SK-N-SH (cell line): ENCODE results near the gene NIN. TPM values are rescaled to one million over a fixed set of nuclear protein-coding genes. Genes with fewer than 3 reads are reported as not detected.

ENCODE experiments used
- CTCF ChIA-PET: fragments of 300-600, 350-600 bp; formaldehyde crosslinking; extraction: SDS; loops from one replicate; lab custom pipeline; 2021; lab: Yijun Ruan, JAX
- POLR2A ChIA-PET: fragments of 350-600 bp; sonication (Branson Sonifier 250); formaldehyde crosslinking; extraction: SDS; loops from one replicate; lab custom pipeline; 2020; ENCODE audit warnings: antibody characterized with exemption, inconsistent platforms; lab: Yijun Ruan, JAX
- DNase-seq: peaks from one replicate; pipeline ENCODE4 v3.0.0; 2012
- H2AFZ ChIP-seq: fragments of 200-600 bp; sonication (generic); 2 replicates; pipeline ENCODE4 v1.8.1; 2016; ENCODE audit warnings: antibody characterized with exemption, mild to moderate bottlenecking, low read depth
- H3F3A ChIP-seq: fragments of 200-600 bp; sonication (generic); replicated peaks from 2 replicates; pipeline ENCODE3; 2016; ENCODE audit warnings: antibody characterized with exemption, mild to moderate bottlenecking; ENCODE audit not compliant: insufficient read depth
- H3K27ac ChIP-seq, 2 experiments: fragments of 200-500 bp in 1 of 2; fragments of 200-600 bp in 1 of 2; sonication (Bioruptor generic) in 1 of 2; sonication (generic), shearing (Covaris generic) in 1 of 2; 2 replicates each; pipeline versions ENCODE4 v1.5.1 to v1.6.1; 2014 to 2016; ENCODE audit warnings: low read depth in 2 of 2, inconsistent platforms in 1 of 2, low read length in 1 of 2, mild to moderate bottlenecking in 1 of 2, mixed read lengths in 1 of 2
- H3K27me3 ChIP-seq: fragments of 200-600 bp; sonication (generic), shearing (Covaris generic); 2 replicates; pipeline ENCODE4 v1.6.1; 2016; ENCODE audit warnings: mixed run types; ENCODE audit not compliant: insufficient read depth
- H3K36me3 ChIP-seq, 2 experiments: fragments of 200-500 bp in 1 of 2; fragments of 200-600 bp in 1 of 2; sonication (Bioruptor generic) in 1 of 2; sonication (generic) in 1 of 2; replicated peaks in 1 of 2; 2 replicates each; pipeline versions ENCODE3 to v1.5.1; 2014 to 2016; ENCODE audit warnings: low read length in 1 of 2, mild to moderate bottlenecking in 1 of 2; ENCODE audit not compliant: insufficient read depth in 2 of 2, control insufficient read depth in 1 of 2
- H3K4me1 ChIP-seq, 2 experiments: fragments of 200-500 bp in 1 of 2; fragments of 200-600 bp in 1 of 2; sonication (Bioruptor generic) in 1 of 2; sonication (generic), shearing (Covaris generic) in 1 of 2; 2 replicates each; pipeline versions ENCODE4 v1.5.1 to v1.6.1; 2014 to 2016; ENCODE audit warnings: low read depth in 1 of 2, low read length in 1 of 2, mixed run types in 1 of 2; ENCODE audit not compliant: insufficient read depth in 2 of 2, control insufficient read depth in 1 of 2
- H3K4me2 ChIP-seq: fragments of 200-600 bp; sonication (generic), shearing (Covaris generic); 2 replicates; pipeline ENCODE4 v1.6.1; 2017; ENCODE audit warnings: mixed run types
- H3K4me3 ChIP-seq, 2 experiments: fragments of 200-500 bp in 1 of 2; fragments of 200-600 bp in 1 of 2; sonication (Bioruptor generic) in 1 of 2; sonication (generic), shearing (Covaris generic) in 1 of 2; 2 replicates each; pipeline versions ENCODE4 v1.5.1 to v1.8.1; 2014 to 2016; ENCODE audit warnings: low read depth in 2 of 2, inconsistent platforms in 1 of 2, low read length in 1 of 2, mild to moderate bottlenecking in 1 of 2, mixed read lengths in 1 of 2, moderate library complexity in 1 of 2
- H3K79me2 ChIP-seq: fragments of 200-600 bp; sonication (generic); 2 replicates; pipeline ENCODE4 v1.8.1; 2017; ENCODE audit warnings: mild to moderate bottlenecking; ENCODE audit not compliant: insufficient read depth
- H3K9ac ChIP-seq: fragments of 200-600 bp; sonication (generic); 2 replicates; pipeline ENCODE4 v1.6.1; 2017; ENCODE audit warnings: mixed run types
- H3K9me2 ChIP-seq: fragments of 200-600 bp; sonication (generic); 2 replicates; pipeline ENCODE4 v1.6.1; 2017; ENCODE audit warnings: mixed run types
- H3K9me3 ChIP-seq: fragments of 200-600 bp; sonication (generic); 2 replicates; pipeline ENCODE4 v1.6.1; 2017; ENCODE audit warnings: mixed run types, mild to moderate bottlenecking, moderate library complexity
- H4K20me1 ChIP-seq: fragments of 200-600 bp; sonication (generic); 2 replicates; pipeline ENCODE4 v1.6.1; 2017; ENCODE audit warnings: mild to moderate bottlenecking, mixed run types; ENCODE audit not compliant: insufficient read depth
- EZH2phosphoT487 ChIP-seq: fragments of 200-600 bp; sonication (generic); IDR thresholded peaks from 2 replicates; pipeline ENCODE4 v1.6.1; 2017; ENCODE audit warnings: low read depth, mixed run types, mild to moderate bottlenecking, antibody characterized with exemption, moderate library complexity, borderline replicate concordance
- JUND ChIP-seq: IDR thresholded peaks from 2 replicates; pipeline ENCODE4 v1.4.0; 2012
- MEF2A ChIP-seq: IDR thresholded peaks from 2 replicates; pipeline ENCODE4 v1.4.0; 2012; ENCODE audit warnings: low read depth, borderline replicate concordance
- NFIC ChIP-seq: IDR thresholded peaks from 2 replicates; pipeline ENCODE4 v1.4.0; 2012; ENCODE audit warnings: borderline replicate concordance
- RCOR1 ChIP-seq: fragments of 150-350 bp; IDR thresholded peaks from 2 replicates; pipeline ENCODE4 v1.6.1; 2017; ENCODE audit warnings: antibody characterized with exemption, low read length
- RFX5 ChIP-seq: IDR thresholded peaks from 2 replicates; pipeline ENCODE4 v1.6.1; 2012; ENCODE audit warnings: mild to moderate bottlenecking, improper control_type of control experiment, low read length
- SMC3 ChIP-seq: IDR thresholded peaks from 2 replicates; pipeline ENCODE4 v1.6.1; 2012; ENCODE audit warnings: low read depth, low read length, improper control_type of control experiment
- TAF1 ChIP-seq: IDR thresholded peaks from 2 replicates; pipeline ENCODE4 v1.6.1; 2012; ENCODE audit warnings: low read depth, mild to moderate bottlenecking, low read length, moderate library complexity, borderline replicate concordance
- WGBS: methylation state at CpG from one replicate; pipeline ENCODE4 v1.1.6; 2017; ENCODE audit warnings: low lambda C conversion rate; 5-methylcytosine and 5-hydroxymethylcytosine counted together
- polyA plus RNA-seq, 3 experiments: library from polyadenylated mRNA; depleted of rRNA; stranded (reverse); fragments of >200 nt; gene quantifications; 2 replicates each; pipeline ENCODE4 v1.2.3, GENCODE V29; 2012
- TF ChIP-seq, protein P1 (sequence below): IDR thresholded peaks from 2 replicates; pipeline ENCODE4; 2012
- TF ChIP-seq, protein P2 (sequence below): IDR thresholded peaks from 2 replicates; pipeline ENCODE4 v1.6.1; 2012; ENCODE audit warnings: mild to moderate bottlenecking, low read depth, low read length, moderate library complexity
- TF ChIP-seq, protein P3 (sequence below): IDR thresholded peaks from 2 replicates; pipeline ENCODE4 v1.4.0; 2012; ENCODE audit warnings: low read depth

Gene NIN
- polyA plus RNA-seq, 1 of the 3 experiments (the other 2 are of a cell fraction): 10.0 TPM

DNA sequence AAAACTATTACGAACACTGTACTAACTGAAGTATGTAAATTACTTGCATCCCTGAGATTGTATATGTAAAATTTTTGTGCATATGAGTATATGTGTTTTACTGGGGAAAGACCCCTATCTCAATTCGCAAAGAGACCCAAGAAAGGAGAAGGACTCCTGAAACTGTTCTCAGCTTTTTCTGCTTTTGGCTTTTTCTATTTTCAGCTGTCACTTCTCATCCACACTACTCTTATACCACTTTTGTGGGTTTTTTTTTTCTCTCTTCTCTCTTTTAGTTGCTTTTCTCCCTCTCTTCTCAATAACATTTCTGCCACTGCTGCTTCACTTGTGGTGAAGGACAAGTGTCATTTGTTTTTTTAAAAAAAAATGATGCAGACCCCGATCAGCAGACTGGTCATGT, 39.8 kb downstream of the NIN start:
- DNase-seq: no peak
- H2AFZ ChIP-seq: no peak overlapping the region
- H3K9me3 ChIP-seq: no peaks in the 10 kb centered on the region
- no peak overlapping the region for H3K4me3 ChIP-seq
- no peaks in the 10 kb centered on the region for H3K27me3 ChIP-seq
- CTCF ChIA-PET: interaction anchor here (12.9 kb wide), 1 partner anchor 16 kb away, joined by 143 read pairs; no protein-coding TSS in a partner anchor
- H3K9me2 ChIP-seq: no peaks in the 10 kb centered on the region
- H3K79me2 ChIP-seq: peaks cover 34% of the 10 kb centered on the region
- no peak overlapping the region for H3K4me2 ChIP-seq
- H3F3A ChIP-seq: peaks cover 12% of the 10 kb centered on the region
- H3K36me3 ChIP-seq: peaks cover 13 to 29% of the 10 kb centered on the region in 2 experiments
- no peak overlapping the region for H3K9ac ChIP-seq
- TF ChIP-seq, protein P1, sequence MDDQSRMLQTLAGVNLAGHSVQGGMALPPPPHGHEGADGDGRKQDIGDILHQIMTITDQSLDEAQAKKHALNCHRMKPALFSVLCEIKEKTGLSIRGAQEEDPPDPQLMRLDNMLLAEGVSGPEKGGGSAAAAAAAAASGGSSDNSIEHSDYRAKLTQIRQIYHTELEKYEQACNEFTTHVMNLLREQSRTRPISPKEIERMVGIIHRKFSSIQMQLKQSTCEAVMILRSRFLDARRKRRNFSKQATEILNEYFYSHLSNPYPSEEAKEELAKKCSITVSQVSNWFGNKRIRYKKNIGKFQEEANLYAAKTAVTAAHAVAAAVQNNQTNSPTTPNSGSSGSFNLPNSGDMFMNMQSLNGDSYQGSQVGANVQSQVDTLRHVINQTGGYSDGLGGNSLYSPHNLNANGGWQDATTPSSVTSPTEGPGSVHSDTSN: no peak
- TF ChIP-seq MEF2A: no peak
- TF ChIP-seq JUND: no peak
- TF ChIP-seq, protein P2, sequence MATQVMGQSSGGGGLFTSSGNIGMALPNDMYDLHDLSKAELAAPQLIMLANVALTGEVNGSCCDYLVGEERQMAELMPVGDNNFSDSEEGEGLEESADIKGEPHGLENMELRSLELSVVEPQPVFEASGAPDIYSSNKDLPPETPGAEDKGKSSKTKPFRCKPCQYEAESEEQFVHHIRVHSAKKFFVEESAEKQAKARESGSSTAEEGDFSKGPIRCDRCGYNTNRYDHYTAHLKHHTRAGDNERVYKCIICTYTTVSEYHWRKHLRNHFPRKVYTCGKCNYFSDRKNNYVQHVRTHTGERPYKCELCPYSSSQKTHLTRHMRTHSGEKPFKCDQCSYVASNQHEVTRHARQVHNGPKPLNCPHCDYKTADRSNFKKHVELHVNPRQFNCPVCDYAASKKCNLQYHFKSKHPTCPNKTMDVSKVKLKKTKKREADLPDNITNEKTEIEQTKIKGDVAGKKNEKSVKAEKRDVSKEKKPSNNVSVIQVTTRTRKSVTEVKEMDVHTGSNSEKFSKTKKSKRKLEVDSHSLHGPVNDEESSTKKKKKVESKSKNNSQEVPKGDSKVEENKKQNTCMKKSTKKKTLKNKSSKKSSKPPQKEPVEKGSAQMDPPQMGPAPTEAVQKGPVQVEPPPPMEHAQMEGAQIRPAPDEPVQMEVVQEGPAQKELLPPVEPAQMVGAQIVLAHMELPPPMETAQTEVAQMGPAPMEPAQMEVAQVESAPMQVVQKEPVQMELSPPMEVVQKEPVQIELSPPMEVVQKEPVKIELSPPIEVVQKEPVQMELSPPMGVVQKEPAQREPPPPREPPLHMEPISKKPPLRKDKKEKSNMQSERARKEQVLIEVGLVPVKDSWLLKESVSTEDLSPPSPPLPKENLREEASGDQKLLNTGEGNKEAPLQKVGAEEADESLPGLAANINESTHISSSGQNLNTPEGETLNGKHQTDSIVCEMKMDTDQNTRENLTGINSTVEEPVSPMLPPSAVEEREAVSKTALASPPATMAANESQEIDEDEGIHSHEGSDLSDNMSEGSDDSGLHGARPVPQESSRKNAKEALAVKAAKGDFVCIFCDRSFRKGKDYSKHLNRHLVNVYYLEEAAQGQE: no peak
- no peak for TF ChIP-seq SMC3
- TF ChIP-seq, protein P3, sequence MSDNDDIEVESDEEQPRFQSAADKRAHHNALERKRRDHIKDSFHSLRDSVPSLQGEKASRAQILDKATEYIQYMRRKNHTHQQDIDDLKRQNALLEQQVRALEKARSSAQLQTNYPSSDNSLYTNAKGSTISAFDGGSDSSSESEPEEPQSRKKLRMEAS: no peak
- no peak for TF ChIP-seq TAF1
- no peak for TF ChIP-seq RCOR1
- no peak for TF ChIP-seq EZH2phosphoT487
- no peak for TF ChIP-seq RFX5
- TF ChIP-seq NFIC: no peak
- TF ChIP-seq, all 33 proteins: peak for 0
- H4K20me1 ChIP-seq: peaks cover 9% of the 10 kb centered on the region; the same call in 1 of the 2 replicates
- WGBS: 91% methylated on average over 3 of the region's 3 CpGs
- H3K27ac ChIP-seq: peak overlapping the region in 1 of 2 experiments; percentile 14; a peak in 1 of 4 replicates
- H3K4me1 ChIP-seq: peaks cover 15 to 20% of the 10 kb centered on the region in 2 experiments; a peak in 3 of 4 replicates
- POLR2A ChIA-PET: no interaction called here

DNA sequence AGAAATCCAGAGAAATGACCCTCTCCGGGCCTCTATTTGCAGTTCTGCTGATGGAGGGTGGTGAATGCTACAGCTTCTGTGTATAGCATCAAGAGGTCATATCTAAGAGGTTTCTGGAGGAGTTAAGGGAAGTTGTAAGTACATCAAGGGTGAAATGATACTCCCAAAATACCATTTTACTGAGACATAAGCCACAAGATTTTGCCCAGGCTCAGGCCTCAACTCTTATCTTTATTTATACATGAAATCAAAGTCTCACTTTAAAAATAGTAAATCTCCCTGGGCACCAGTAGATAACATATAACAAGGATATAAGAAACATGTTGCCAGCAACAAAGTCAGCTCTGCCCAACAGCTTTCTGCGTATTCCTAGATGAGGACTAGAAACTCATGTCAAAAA, 40.4 kb downstream of the NIN start:
- H3K79me2 ChIP-seq: peaks cover 34% of the 10 kb centered on the region
- no peak for DNase-seq
- H3F3A ChIP-seq: peaks cover 14% of the 10 kb centered on the region
- H3K4me1 ChIP-seq: peaks cover 17 to 20% of the 10 kb centered on the region in 2 experiments; a peak in 3 of 4 replicates
- H3K9ac ChIP-seq: no peak overlapping the region
- no peaks in the 10 kb centered on the region for H3K9me3 ChIP-seq
- no peaks in the 10 kb centered on the region for H3K9me2 ChIP-seq
- WGBS: 97% methylated on average over 2 of the region's 2 CpGs
- peak overlapping the region in 1 of 2 experiments; percentile 14; a peak in 2 of 4 replicates for H3K27ac ChIP-seq
- H3K4me3 ChIP-seq: no peak overlapping the region
- H4K20me1 ChIP-seq: peaks cover 3% of the 10 kb centered on the region; the same call in 1 of the 2 replicates
- TF ChIP-seq JUND (no peak), MEF2A (peak; percentile 22; the same call in 1 of the 2 replicates)
- POLR2A ChIA-PET: no interaction called here
- H2AFZ ChIP-seq: no peak overlapping the region
- H3K4me2 ChIP-seq: no peak overlapping the region
- peaks cover 13 to 34% of the 10 kb centered on the region in 2 experiments for H3K36me3 ChIP-seq
- CTCF ChIA-PET: interaction anchor here (12.9 kb wide), 1 partner anchor 15 kb away, joined by 143 read pairs; no protein-coding TSS in a partner anchor
- no peaks in the 10 kb centered on the region for H3K27me3 ChIP-seq
